Right ventricle myocardium inferior (tissue), 1 donor: ENCODE data around the gene NPHP1. TPM values are rescaled to one million over a fixed set of nuclear protein-coding genes. Genes with fewer than 3 reads are reported as not detected.
A peak's percentile ranks its signal among the peaks of the same experiment; 100 is the strongest.
"Not testable (repeated sequence)": the region's sequence is repeated elsewhere in the genome, so short reads cannot be mapped to it uniquely, and the experiment has no call there.

ENCODE experiments used
- ATAC-seq: fragments of 200-7000 bp; cut with Tn5 transposase; one replicate; pipeline ENCODE4 v1.9.1; 2020; ENCODE audit warnings: mild to moderate bottlenecking, moderate library complexity
- DNase-seq: peaks from one replicate; pipeline ENCODE4 v3.0.0; 2021; ENCODE audit errors: missing footprints
- intact Hi-C: fragments of 100-400 bp; cut with DNase I; formaldehyde crosslinking; loops from one replicate; pipeline ENCODE4 v1.11.0; 2022
- total RNA-seq: library from RNA; stranded (reverse); fragmentation: NEBNext Ultra II Directional; extraction: Animal tissue kit (Norgen Biotek cat#: 25700); gene quantifications from one replicate; pipeline ENCODE4 v1.2.1, GENCODE V29; 2021
- donor health status: DM: no; HTN: yes; CAD: no; lungs with severe emphysema.

The NPHP1 gene
- total RNA-seq, 1 donor from 2014 or later, result 5.5 TPM

- ATAC-seq (peak; percentile 93), DNase-seq (peak; percentile 87)
- intact Hi-C loops, result no loop called here
These were observed 7.4 kb upstream of the NPHP1 start, which contains the start of gene MTLN for GRCh38 chr2:110211938-110212858. MTLN (minus strand) TSS chr2:110212547; CDS start chr2:110212525, 22 bp downstream.

GRCh38 chr2:110205660-110206455 lies 1.0 kb upstream of the NPHP1 start:
- ATAC-seq, result peak; percentile 60
- no peak for DNase-seq
- intact Hi-C loops, result no loop called here

GRCh38 chr2:110198016-110198415 lies 6.8 kb downstream of the NPHP1 start:
- ATAC-seq, result no peak
- intact Hi-C loops, result no loop called here
- DNase-seq, result no peak

GRCh38 chr2:110197452-110197851 lies 7.4 kb downstream of the NPHP1 start:
- DNase-seq (no peak), ATAC-seq (no peak)
- intact Hi-C loops, result no loop called here

- intact Hi-C loops, ATAC-seq: not testable (repeated sequence)
These were observed 14.6 kb downstream of the NPHP1 start for GRCh38 chr2:110190169-110190568.

GRCh38 chr2:110182449-110182848 lies 22.4 kb downstream of the NPHP1 start:
- intact Hi-C loops, result no loop called here
- no peak for ATAC-seq
- DNase-seq, result no peak

More at GRCh38 chr2:110190169-110190568, 14.6 kb downstream of the NPHP1 start:
- not testable (repeated sequence) for DNase-seq

- no peak for DNase-seq
- intact Hi-C loops, result no loop called here
- ATAC-seq, result no peak
These were observed 24.8 kb downstream of the NPHP1 start for GRCh38 chr2:110180036-110180435.

- no peak for ATAC-seq
- intact Hi-C loops, result no loop called here
These were observed 31.3 kb downstream of the NPHP1 start for GRCh38 chr2:110173523-110173922.

GRCh38 chr2:110172506-110172905 lies 32.3 kb downstream of the NPHP1 start:
- no peak for ATAC-seq
- intact Hi-C loops, result no loop called here
- DNase-seq, result no peak

More at GRCh38 chr2:110173523-110173922, 31.3 kb downstream of the NPHP1 start:
- DNase-seq, result no peak

- intact Hi-C loops, result no loop called here
- DNase-seq (no peak), ATAC-seq (peak; percentile 60)
These were observed 34.7 kb downstream of the NPHP1 start for GRCh38 chr2:110170102-110170501.

GRCh38 chr2:110167326-110168000 lies 37.4 kb downstream of the NPHP1 start:
- DNase-seq (no peak), ATAC-seq (no peak)
- intact Hi-C loops, result no loop called here

GRCh38 chr2:110166266-110166665 lies 38.5 kb downstream of the NPHP1 start:
- ATAC-seq (no peak), DNase-seq (no peak)
- intact Hi-C loops, result no loop called here

GRCh38 chr2:110157153-110157793 lies 47.5 kb downstream of the NPHP1 start:
- intact Hi-C loops, result loop anchor here (2.0 kb wide), 1 partner anchor 40 kb away; no protein-coding TSS in a partner anchor
- DNase-seq, result no peak
- ATAC-seq, result peak; percentile 64

- ATAC-seq, intact Hi-C loops, DNase-seq: not testable (repeated sequence)
These were observed 50.0 kb downstream of the NPHP1 start for GRCh38 chr2:110154828-110155227.

- intact Hi-C loops, ATAC-seq, DNase-seq: not testable (repeated sequence)
These were observed 50.6 kb downstream of the NPHP1 start for GRCh38 chr2:110154188-110154587.

GRCh38 chr2:110153416-110153815 lies 51.4 kb downstream of the NPHP1 start:
- intact Hi-C loops, result no loop called here
- ATAC-seq (no peak), DNase-seq (no peak)

- intact Hi-C loops, result no loop called here
These were observed 51.9 kb downstream of the NPHP1 start for GRCh38 chr2:110152943-110153342.

More at GRCh38 chr2:110152943-110153342, 51.9 kb downstream of the NPHP1 start:
- no peak for ATAC-seq
- DNase-seq, result no peak
